Measurements from ENCODE around the gene SLC39A2. TPM values are rescaled to one million over a fixed set of nuclear protein-coding genes. Genes with fewer than 3 reads are reported as not detected.

SLC39A2 gene
- total and polyA plus RNA-seq, 2 experiments from 2014 or later = not detected

GRCh38 chr14:20989787-20990600, 9.1 kb upstream of the SLC39A2 start, which contains the start of gene METTL17:
Gene METTL17, plus strand, starts transcription at chr14:20989980. Its CDS starts 23 bp downstream, at chr14:20990003.
- H3K9me2 ChIP-seq (ENCODE audit: insufficient read depth) = peaks cover 17% of the 10 kb centered on the region; the same call in 1 of the 2 replicates
- ATAC-seq (peak; percentile 96), DNase-seq (ENCODE audit: low spot score) (peak; percentile 98)
- Mint-ChIP-seq H3K9me3 (no peaks in the 10 kb centered on the region; the same call in 2 of the 3 replicates), H3K27ac (peak within 1 kb of the TSS; percentile 81), H3K4me3 (peak within 1 kb of the TSS; percentile 79), H3K27me3 (ENCODE audit: insufficient read depth, low read depth, poor library complexity) (no peaks in the 10 kb centered on the region), H3K4me1 (peaks cover 12% of the 10 kb centered on the region), H3K36me3 (ENCODE audit: low read depth) (peaks cover 38% of the 10 kb centered on the region)
- H2AFZ ChIP-seq = peak within 1 kb of the TSS; percentile 64; the same call in 1 of the 2 replicates
- H3K27ac ChIP-seq (ENCODE audit: low read depth) = peak within 1 kb of the TSS; percentile 94
- H3K4me3 ChIP-seq = peak within 1 kb of the TSS; percentile 86
- H3K4me1 ChIP-seq (ENCODE audit: insufficient read depth) = peaks cover 13% of the 10 kb centered on the region
- H4K20me1 ChIP-seq (replicated peaks; ENCODE audit: insufficient read depth) = peaks cover 12% of the 10 kb centered on the region; the same call in 1 of the 2 replicates
- peaks cover 27% of the 10 kb centered on the region for H3K79me2 ChIP-seq (replicated peaks; ENCODE audit: insufficient read depth)
- H3K36me3 ChIP-seq (ENCODE audit: insufficient read depth) = peaks cover 30% of the 10 kb centered on the region
- peaks cover 6% of the 10 kb centered on the region for H3F3A ChIP-seq (replicated peaks; ENCODE audit: low read depth)
- TF ChIP-seq REST (IDR thresholded peaks at IDR 0.05; ENCODE audit: unreplicated experiment) (no peak), STAT1 (IDR thresholded peaks at IDR 0.05; ENCODE audit: unreplicated experiment) (no peak), ZNF114 (CRISPR knock-in tag; IDR thresholded peaks at IDR 0.05) (no peak), NANOG (IDR thresholded peaks at IDR 0.05; ENCODE audit: borderline replicate concordance) (no peak), JUNB (IDR thresholded peaks at IDR 0.05; ENCODE audit: unreplicated experiment) (no peak), POLR2AphosphoS5 (IDR thresholded peaks at IDR 0.05; ENCODE audit: low read depth) (peak; percentile 57; the same call in 1 of the 2 replicates), CREB1 (CRISPR knock-in tag; IDR thresholded peaks at IDR 0.05; ENCODE audit: low read depth) (peak; percentile 75), ZNF462 (CRISPR knock-in tag; IDR thresholded peaks at IDR 0.05) (no peak), EZH2phosphoT487 (IDR thresholded peaks at IDR 0.05; ENCODE audit: unreplicated experiment) (no peak), EZH2 (IDR thresholded peaks at IDR 0.05; ENCODE audit: low read depth, unreplicated experiment) (no peak), ZNF331 (CRISPR knock-in tag; IDR thresholded peaks at IDR 0.05; ENCODE audit: low read depth) (no peak)
- TF ChIP-seq, protein P1, sequence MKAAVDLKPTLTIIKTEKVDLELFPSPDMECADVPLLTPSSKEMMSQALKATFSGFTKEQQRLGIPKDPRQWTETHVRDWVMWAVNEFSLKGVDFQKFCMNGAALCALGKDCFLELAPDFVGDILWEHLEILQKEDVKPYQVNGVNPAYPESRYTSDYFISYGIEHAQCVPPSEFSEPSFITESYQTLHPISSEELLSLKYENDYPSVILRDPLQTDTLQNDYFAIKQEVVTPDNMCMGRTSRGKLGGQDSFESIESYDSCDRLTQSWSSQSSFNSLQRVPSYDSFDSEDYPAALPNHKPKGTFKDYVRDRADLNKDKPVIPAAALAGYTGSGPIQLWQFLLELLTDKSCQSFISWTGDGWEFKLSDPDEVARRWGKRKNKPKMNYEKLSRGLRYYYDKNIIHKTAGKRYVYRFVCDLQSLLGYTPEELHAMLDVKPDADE (IDR thresholded peaks at IDR 0.05) = peak; percentile 89
- TF ChIP-seq, protein P2, sequence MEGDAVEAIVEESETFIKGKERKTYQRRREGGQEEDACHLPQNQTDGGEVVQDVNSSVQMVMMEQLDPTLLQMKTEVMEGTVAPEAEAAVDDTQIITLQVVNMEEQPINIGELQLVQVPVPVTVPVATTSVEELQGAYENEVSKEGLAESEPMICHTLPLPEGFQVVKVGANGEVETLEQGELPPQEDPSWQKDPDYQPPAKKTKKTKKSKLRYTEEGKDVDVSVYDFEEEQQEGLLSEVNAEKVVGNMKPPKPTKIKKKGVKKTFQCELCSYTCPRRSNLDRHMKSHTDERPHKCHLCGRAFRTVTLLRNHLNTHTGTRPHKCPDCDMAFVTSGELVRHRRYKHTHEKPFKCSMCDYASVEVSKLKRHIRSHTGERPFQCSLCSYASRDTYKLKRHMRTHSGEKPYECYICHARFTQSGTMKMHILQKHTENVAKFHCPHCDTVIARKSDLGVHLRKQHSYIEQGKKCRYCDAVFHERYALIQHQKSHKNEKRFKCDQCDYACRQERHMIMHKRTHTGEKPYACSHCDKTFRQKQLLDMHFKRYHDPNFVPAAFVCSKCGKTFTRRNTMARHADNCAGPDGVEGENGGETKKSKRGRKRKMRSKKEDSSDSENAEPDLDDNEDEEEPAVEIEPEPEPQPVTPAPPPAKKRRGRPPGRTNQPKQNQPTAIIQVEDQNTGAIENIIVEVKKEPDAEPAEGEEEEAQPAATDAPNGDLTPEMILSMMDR (conservative IDR thresholded peaks at IDR 0.05; ENCODE audit: low read depth in 2 of 2) = peak; percentile 51 to 53
- H3K27me3 ChIP-seq (ENCODE audit: insufficient read depth) = no peaks in the 10 kb centered on the region
- H3K4me2 ChIP-seq = peak within 1 kb of the TSS; percentile 91
